GM23338 (cell line): ENCODE data around the gene COA8.

Experiments
- EZH2 ChIP-seq: fragments of 200-600 bp; sonication (generic); IDR thresholded peaks from one replicate; pipeline ENCODE4 v1.8.0; 2017; ENCODE audit warnings: antibody characterized with exemption, mild to moderate bottlenecking, low read depth; ENCODE audit not compliant: unreplicated experiment
- ZNF114 ChIP-seq: fragments of 250-450 bp; sonication (Bioruptor Pico); IDR thresholded peaks from 2 replicates; pipeline ENCODE4 v1.5.0; 2020; ENCODE audit warnings: mild to moderate bottlenecking, moderate library complexity

GRCh38 chr14:103537175-103537990 is 25.4 kb upstream of the COA8 start:
- no peak for TF ChIP-seq ZNF114
- no peak for TF ChIP-seq EZH2
